GM10266 (cell line): Measurements from ENCODE around the gene TUT4.
"Not testable (repeated sequence)": the region's sequence is repeated elsewhere in the genome, so short reads cannot be mapped to it uniquely, and the experiment has no call there.

Experiments
- DNase-seq: peaks from one replicate; pipeline ENCODE4 v3.0.0; 2012; ENCODE audit errors: extremely low spot score
- TF ChIP-seq, protein P1 (sequence below): IDR thresholded peaks from 2 replicates; pipeline ENCODE4 v1.5.1; 2012; ENCODE audit warnings: mild to moderate bottlenecking, low read depth; ENCODE audit not compliant: control insufficient read depth, insufficient read depth; ENCODE audit errors: missing control alignments

The TUT4 gene

DNA sequence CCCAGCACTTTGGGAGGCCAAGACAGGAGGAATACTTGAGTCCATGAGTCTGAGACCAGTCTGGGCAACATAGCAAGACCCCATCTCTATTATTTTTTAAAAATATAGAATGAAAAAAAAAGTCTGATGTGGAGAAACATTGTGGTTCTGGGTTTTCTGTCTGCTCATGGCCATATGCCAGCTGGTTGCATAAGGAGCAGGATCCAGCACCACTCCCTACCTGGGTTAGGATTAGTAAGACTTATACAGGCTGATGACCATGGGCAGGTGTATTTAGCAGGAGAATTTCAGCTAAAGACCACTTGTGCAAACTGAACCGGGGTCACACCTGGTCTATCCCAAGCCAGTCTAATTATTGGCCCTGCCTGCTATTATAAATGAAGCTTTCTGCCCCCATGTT, 32.6 kb upstream of the TUT4 start:
- TF ChIP-seq, protein P1, sequence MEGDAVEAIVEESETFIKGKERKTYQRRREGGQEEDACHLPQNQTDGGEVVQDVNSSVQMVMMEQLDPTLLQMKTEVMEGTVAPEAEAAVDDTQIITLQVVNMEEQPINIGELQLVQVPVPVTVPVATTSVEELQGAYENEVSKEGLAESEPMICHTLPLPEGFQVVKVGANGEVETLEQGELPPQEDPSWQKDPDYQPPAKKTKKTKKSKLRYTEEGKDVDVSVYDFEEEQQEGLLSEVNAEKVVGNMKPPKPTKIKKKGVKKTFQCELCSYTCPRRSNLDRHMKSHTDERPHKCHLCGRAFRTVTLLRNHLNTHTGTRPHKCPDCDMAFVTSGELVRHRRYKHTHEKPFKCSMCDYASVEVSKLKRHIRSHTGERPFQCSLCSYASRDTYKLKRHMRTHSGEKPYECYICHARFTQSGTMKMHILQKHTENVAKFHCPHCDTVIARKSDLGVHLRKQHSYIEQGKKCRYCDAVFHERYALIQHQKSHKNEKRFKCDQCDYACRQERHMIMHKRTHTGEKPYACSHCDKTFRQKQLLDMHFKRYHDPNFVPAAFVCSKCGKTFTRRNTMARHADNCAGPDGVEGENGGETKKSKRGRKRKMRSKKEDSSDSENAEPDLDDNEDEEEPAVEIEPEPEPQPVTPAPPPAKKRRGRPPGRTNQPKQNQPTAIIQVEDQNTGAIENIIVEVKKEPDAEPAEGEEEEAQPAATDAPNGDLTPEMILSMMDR, result no peak
- no peak for DNase-seq

DNA sequence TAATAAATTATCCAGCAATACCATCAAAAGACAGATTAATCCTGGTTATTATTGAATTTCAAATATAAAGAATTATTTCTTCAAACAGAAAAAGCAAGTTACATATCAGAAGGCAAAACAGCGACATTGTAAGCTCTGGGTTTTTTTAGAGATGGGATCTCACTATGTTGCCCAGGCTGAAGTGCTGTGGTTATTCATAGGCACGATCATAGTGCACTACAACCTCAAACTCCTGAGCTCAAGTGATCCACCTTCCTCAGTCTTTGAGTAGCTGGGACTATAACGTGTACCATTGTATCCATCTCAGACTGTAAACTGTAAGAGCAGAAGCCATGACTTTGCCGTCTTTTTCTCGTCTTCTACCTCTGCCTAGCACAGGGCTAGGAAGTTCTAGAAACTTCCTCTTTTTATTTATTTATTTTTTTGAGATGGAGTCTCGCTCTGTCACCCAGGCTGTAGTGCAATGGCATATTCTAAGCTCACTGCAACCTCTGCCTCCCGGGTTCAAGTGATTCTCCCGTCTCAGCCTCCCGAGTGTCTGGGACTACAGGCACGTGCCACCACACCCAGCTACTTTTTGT, 29.3 kb upstream of the TUT4 start:
- TF ChIP-seq, protein P1, result no peak
- DNase-seq, result no peak

DNA sequence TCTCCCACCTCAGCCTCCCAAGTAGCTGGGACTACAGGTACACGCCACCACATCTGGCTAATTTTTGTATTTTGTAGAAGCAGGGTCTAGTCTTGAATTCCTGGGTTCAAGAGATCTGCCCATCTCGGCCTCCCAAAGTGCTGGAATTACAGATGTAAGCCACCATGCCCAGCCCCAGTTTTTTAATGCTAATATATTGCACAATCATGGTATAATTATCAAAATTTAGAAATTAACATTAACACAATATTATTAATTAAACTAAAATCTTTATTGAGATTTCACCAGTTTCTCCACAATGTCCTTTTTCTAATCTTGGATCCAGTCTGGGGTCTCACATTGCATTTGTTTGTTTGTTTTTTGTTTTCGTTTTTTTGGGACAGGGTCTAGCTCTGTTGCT, 27.4 kb upstream of the TUT4 start:
- TF ChIP-seq, protein P1, result no peak

DNA sequence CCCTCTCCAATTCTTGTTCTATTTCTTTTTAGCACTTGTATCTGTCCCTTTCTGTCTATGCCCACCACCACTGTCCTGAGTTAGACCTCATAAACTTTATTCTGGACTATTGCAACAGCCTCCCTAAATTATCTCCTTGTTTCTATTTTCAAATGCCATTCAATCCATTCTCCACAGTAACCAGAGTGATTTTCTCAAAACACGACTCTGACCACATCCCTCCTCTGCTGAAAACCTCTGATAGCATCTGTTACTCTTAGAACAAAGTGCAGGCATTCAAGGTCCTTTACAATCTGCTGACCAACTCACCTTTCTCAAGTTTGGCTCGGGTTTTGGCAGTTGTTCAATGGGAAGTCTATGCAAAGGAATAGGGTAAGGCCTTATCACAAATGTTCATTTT, 26.5 kb upstream of the TUT4 start:
- DNase-seq, result no peak
- TF ChIP-seq, protein P1, result no peak

More for the DNA sequence above, 27.4 kb upstream of the TUT4 start:
- no peak for DNase-seq

DNA sequence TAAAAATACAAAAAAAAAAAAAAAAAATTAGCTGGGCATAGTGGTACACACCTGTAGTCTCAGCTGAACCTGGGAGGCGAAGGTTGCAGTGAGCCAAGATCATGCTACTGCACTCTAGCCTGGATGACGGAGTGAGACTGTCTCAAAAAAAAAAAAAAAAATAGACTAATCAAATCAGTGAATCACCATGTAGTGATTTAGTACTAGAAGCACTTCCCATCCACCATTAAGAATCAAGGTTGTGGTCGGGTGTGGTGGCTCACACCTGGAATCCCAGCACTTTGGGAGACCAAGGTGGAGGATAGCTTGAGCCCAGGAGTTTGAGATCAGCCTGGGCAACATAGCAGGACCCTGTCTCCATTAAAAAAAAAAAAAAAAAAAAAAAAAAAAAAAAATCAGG, 25.2 kb upstream of the TUT4 start:
- not testable (repeated sequence) for DNase-seq

DNA sequence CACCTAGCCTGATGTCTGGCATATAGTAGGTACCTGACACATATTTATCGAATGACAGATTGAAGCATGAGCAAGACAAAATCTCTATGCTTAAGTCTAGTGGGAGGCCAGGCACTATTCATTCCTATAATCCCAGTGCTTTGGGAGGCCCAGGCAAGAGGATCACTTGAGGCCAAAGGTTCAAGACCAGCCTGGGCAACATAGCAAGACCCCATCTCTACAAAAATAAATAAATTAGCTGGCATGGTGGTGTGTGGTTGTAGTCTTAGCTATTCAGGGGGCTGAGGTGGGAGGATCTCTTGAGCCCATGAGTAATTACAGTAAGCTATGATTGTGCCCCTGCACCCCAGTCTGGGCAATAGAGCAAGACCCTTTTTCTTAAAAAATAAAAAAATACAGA, 23.2 kb upstream of the TUT4 start:
- DNase-seq, result no peak
- TF ChIP-seq, protein P1, result no peak

DNA sequence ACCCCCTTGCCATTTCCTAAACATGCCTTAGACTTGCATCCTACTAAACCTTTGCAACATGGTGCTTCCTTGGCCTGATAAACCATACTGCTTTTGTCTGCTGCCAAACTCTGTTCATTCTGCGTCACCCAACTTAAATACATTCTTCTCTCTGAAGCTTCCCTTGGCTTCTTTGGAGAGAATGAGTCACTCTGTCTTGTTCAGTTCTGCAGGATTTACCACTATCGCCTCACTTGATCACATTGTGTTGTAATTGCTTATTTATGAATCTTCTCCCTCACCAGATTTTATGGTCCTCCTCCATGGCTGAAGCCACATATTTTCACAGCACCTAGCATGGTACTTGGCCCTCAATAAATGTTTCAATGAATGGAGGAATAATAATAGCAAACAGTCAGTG, 21.7 kb upstream of the TUT4 start:
- no peak for DNase-seq
- TF ChIP-seq, protein P1, result no peak

DNA sequence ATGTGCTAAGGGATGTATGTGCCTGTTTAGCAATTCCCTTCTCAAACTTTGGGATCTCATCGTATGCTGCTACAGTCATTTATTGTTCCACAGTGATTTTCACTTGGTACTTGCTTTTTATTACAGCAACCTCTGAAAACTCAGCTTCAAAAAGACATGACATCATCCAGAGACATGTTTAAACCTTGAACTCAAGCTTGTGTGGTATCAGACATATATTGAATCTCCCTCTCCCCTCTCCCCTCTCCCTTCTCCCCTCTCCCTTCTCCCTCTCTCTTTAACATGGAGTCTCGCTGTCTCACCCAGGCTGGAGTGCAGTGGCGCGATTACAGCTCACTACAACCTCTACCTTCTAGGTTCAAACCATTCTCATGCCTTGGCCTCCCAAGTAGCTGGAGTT, 19.5 kb upstream of the TUT4 start:
- DNase-seq, result no peak
- TF ChIP-seq, protein P1, result no peak
